K562 (cell line): Measurements from ENCODE around the gene CRABP2. TPM values are rescaled to one million over a fixed set of nuclear protein-coding genes. Genes with fewer than 3 reads are reported as not detected.

Source experiments
- MAZ ChIP-seq, 2 experiments: fragments of 450-650 bp in 1 of 2; sonication (generic) in 1 of 2; formaldehyde crosslinking; IDR thresholded peaks in 1 of 2; conservative IDR thresholded peaks in 1 of 2; 2 replicates each; pipeline versions ENCODE4 v1.4.0 to v1.5.0; 2020; ENCODE audit warnings: mild to moderate bottlenecking in 1 of 2, missing genetic modification reagents in 1 of 2
- NRF1 ChIP-seq, 2 experiments: fragments of 450-650 bp; IDR thresholded peaks in 1 of 2; conservative IDR thresholded peaks in 1 of 2; 2 replicates each; pipeline ENCODE4 v1.6.1; 2014; ENCODE audit warnings: mild to moderate bottlenecking in 2 of 2
- REST ChIP-seq, 2 experiments: fragments of 450-650 bp; formaldehyde crosslinking in 1 of 2; IDR thresholded peaks; 2 replicates each; pipeline versions ENCODE4 v1.4.0 to v1.6.1; 2014 to 2020; ENCODE audit warnings: mild to moderate bottlenecking in 2 of 2, borderline replicate concordance in 1 of 2, low read depth in 1 of 2
- UBTF ChIP-seq, 2 experiments: IDR thresholded peaks; 2 replicates each; pipeline ENCODE4 v1.6.1; 2012; ENCODE audit warnings: improper control_type of control experiment in 2 of 2, low read depth in 2 of 2, low read length in 2 of 2, borderline replicate concordance in 1 of 2
- ZBTB12 ChIP-seq: fragments of 250-450 bp; sonication (Bioruptor Pico); IDR thresholded peaks from 2 replicates; pipeline ENCODE4 v1.4.0; 2020
- polyA plus RNA-seq, 8 experiments: library from polyadenylated mRNA; depleted of rRNA in 4 of 8; stranded (reverse) in 5 of 8; unstranded in 3 of 8; fragments of >200 nt; fragmentation: Nextera tagmentation in 2 of 8; fragmentation: Illumina TruSeq in 1 of 8; extraction: Ambion mirVana in 2 of 8; extraction: Trizol in 1 of 8; gene quantifications; 2 replicates each; pipeline versions ENCODE4 v1.2.1 to v1.2.3, GENCODE V29; 2011 to 2014; ENCODE audit warnings: inconsistent platforms in 1 of 8, missing spikeins in 1 of 8
- total RNA-seq, 7 experiments: library from RNA; depleted of rRNA in 6 of 7; stranded (reverse); fragments of >200 nt in 6 of 7; fragmentation: Illumina TruSeq in 2 of 7; extraction: Trizol in 2 of 7; gene quantifications; 2 replicates each; pipeline versions ENCODE4 v1.2.1 to v1.2.3, GENCODE V29; 2011 to 2021; ENCODE audit warnings: low replicate concordance in 1 of 7

Gene CRABP2
- total and polyA plus RNA-seq, 9 of the 15 experiments (the other 6 are each of a cell fraction or from before 2014, with no cell fraction given): 0.30 to 2.5 (median 0.82) TPM

- peak in 1 of 2 experiments; percentile 42; a peak in 1 of 4 replicates for TF ChIP-seq UBTF (IDR thresholded peaks at IDR 0.05; ENCODE audit: borderline replicate concordance in 1 of 2, low read depth in 2 of 2, low read length in 2 of 2)
- TF ChIP-seq MAZ (CRISPR knock-in tag; conservative IDR thresholded peaks at IDR 0.05 in 1 of 2, IDR thresholded peaks at IDR 0.05 in 1 of 2): no peak
- TF ChIP-seq REST (IDR thresholded peaks at IDR 0.05; ENCODE audit: borderline replicate concordance): peak; percentile 86
- no peak for TF ChIP-seq REST (CRISPR knock-in tag; IDR thresholded peaks at IDR 0.05; ENCODE audit: low read depth)
- TF ChIP-seq ZBTB12: no peak
- TF ChIP-seq NRF1 (conservative IDR thresholded peaks at IDR 0.05 in 1 of 2, IDR thresholded peaks at IDR 0.05 in 1 of 2): peak; percentile 80 to 84
Observed at GRCh38 chr1:156727926-156728598, 22.7 kb upstream of the CRABP2 start, which contains the start of gene METTL25B (continued).
